Measurements from ENCODE around the gene ZNF500.

The ZNF500 gene

DNA sequence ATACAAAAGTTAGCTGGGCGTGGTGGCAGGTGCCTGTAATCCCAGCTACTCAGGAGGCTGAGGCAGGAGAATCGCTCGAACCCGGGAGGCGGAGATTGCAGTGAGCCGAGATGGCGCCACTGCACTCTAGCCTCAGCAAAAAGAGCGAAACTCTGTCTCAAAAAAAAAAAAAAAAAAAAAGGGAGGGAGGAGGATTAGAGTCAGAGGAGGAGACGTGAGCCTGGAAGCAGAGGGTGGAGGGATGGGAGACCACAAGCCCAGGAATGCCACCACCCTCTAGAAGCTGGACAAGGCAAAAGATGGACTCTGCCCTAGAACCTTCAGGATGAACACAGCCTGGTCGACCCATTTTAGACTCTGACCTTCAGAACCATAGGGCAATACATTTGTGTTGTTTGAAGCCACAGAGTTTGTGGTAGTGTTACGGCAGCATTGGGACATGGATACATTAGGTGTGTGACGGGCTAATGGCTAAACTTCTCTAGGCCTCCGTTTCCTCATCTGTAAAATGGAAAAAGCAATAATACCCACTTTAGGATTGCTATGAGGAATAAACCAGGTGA lies 26.1 kb upstream of the ZNF500 start:
- Histone ChIP-seq H3K18ac (ENCODE audit: low read length) (no peak overlapping the region), H2AFZ (ENCODE audit: insufficient read depth, low read length, poor library complexity) (no peak overlapping the region), H3K27me3 (ENCODE audit: insufficient read depth, low read length) (no peaks in the 10 kb centered on the region), H3K79me1 (ENCODE audit: low read length) (no peaks in the 10 kb centered on the region), H3K4ac (ENCODE audit: low read depth, low read length) (no peak overlapping the region), H2AK5ac (ENCODE audit: low read length) (no peak overlapping the region), H3K36me3 (ENCODE audit: control insufficient read depth in 1 of 2, insufficient read depth in 2 of 2, low read length in 2 of 2) (peaks cover 7% of the 10 kb centered on the region in 2 experiments), H3K4me1 (ENCODE audit: control insufficient read depth in 1 of 2, insufficient read depth in 2 of 2, low read length in 2 of 2) (no peaks in the 10 kb centered on the region), H3K4me3 (ENCODE audit: low read depth, low read length) (no peak overlapping the region), H4K91ac (ENCODE audit: low read depth, low read length) (no peak overlapping the region), H4K12ac (ENCODE audit: low read depth, low read length) (no peak overlapping the region), H2BK120ac (ENCODE audit: insufficient read depth, low read length, poor library complexity) (no peak overlapping the region), H2BK5ac (ENCODE audit: low read depth, low read length, poor library complexity) (no peak overlapping the region), H3K23ac (ENCODE audit: low read length) (no peak overlapping the region), H3K79me2 (ENCODE audit: control insufficient read depth, insufficient read depth, low read length, poor library complexity) (no peaks in the 10 kb centered on the region), H3K9me3 (ENCODE audit: insufficient read depth, low read depth, low read length) (no peaks in the 10 kb centered on the region), H3K4me2 (ENCODE audit: low read length) (no peak overlapping the region), H4K8ac (ENCODE audit: low read depth, low read length) (no peak overlapping the region), H2BK12ac (ENCODE audit: low read length) (no peak overlapping the region), H3K27ac (ENCODE audit: low read depth, low read length) (no peak overlapping the region), H3K9ac (ENCODE audit: low read length) (no peak overlapping the region), H3K14ac (ENCODE audit: low read length) (no peak overlapping the region)
- no peak for DNase-seq
- WGBS (ENCODE audit: extremely low coverage, insufficient coverage, insufficient read length) = no CpG with 5 or more reads among the region's 13 CpGs

DNA sequence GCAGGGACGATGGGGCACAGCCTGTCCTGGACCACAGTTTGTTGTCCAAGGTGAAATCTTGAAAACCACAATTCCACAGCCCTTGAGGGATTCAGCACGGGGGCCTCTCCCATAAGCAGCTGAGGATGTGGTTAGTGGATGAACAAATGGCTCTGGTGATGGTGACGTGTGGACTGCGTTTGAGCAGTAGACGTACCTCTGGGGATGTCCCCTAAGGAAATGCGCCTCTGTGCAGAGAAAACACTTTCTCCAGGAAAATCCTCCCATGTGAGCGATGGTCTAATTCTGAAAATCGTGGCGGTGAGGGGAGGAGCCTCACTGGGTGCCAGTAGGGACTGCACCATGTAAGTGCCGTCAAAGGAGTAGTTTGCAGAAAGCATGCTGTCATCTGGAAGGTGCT lies 23.9 kb upstream of the ZNF500 start:
- WGBS (ENCODE audit: extremely low coverage, insufficient coverage, insufficient read length) = no CpG with 5 or more reads among the region's 10 CpGs
- no peak overlapping the region for H3K4me2 ChIP-seq (ENCODE audit: low read length)

GRCh38 chr16:4790261-4790660 lies 23.3 kb upstream of the ZNF500 start:
- peak in 1 of 2 donors; percentile 60 for DNase-seq
- H2BK5ac ChIP-seq (ENCODE audit: low read depth, low read length, poor library complexity) = no peak overlapping the region
- H3K79me2 ChIP-seq (ENCODE audit: control insufficient read depth, insufficient read depth, low read length, poor library complexity) = no peaks in the 10 kb centered on the region
- no peak overlapping the region for H3K4ac ChIP-seq (ENCODE audit: low read depth, low read length)
- H3K14ac ChIP-seq (ENCODE audit: low read length) = no peak overlapping the region
- H2BK12ac ChIP-seq (ENCODE audit: low read length) = no peak overlapping the region
- H3K36me3 ChIP-seq (ENCODE audit: control insufficient read depth in 1 of 2, insufficient read depth in 2 of 2, low read length in 2 of 2) = no peaks in the 10 kb centered on the region
- no peak overlapping the region for H3K4me3 ChIP-seq (ENCODE audit: low read depth, low read length)
- H3K4me1 ChIP-seq (ENCODE audit: control insufficient read depth in 1 of 2, insufficient read depth in 2 of 2, low read length in 2 of 2) = no peaks in the 10 kb centered on the region
- WGBS (ENCODE audit: extremely low coverage, insufficient coverage, insufficient read length) = no CpG with 5 or more reads among the region's 10 CpGs
- no peak overlapping the region for H2AK5ac ChIP-seq (ENCODE audit: low read length)
- no peak overlapping the region for H3K23ac ChIP-seq (ENCODE audit: low read length)
- no peaks in the 10 kb centered on the region for H3K27me3 ChIP-seq (ENCODE audit: insufficient read depth, low read length)
- no peak overlapping the region for H4K8ac ChIP-seq (ENCODE audit: low read depth, low read length)
- H2BK120ac ChIP-seq (ENCODE audit: insufficient read depth, low read length, poor library complexity) = no peak overlapping the region
- no peak overlapping the region for H4K91ac ChIP-seq (ENCODE audit: low read depth, low read length)
- no peak overlapping the region for H3K4me2 ChIP-seq (ENCODE audit: low read length)
- H4K12ac ChIP-seq (ENCODE audit: low read depth, low read length) = no peak overlapping the region
- H3K18ac ChIP-seq (ENCODE audit: low read length) = no peak overlapping the region
- H3K79me1 ChIP-seq (ENCODE audit: low read length) = no peaks in the 10 kb centered on the region
- no peaks in the 10 kb centered on the region for H3K9me3 ChIP-seq (ENCODE audit: insufficient read depth, low read depth, low read length)
- H2AFZ ChIP-seq (ENCODE audit: insufficient read depth, low read length, poor library complexity) = no peak overlapping the region
- no peak overlapping the region for H3K27ac ChIP-seq (ENCODE audit: low read depth, low read length)
- no peak overlapping the region for H3K9ac ChIP-seq (ENCODE audit: low read length)

More for the DNA sequence above, 23.9 kb upstream of the ZNF500 start:
- Histone ChIP-seq H3K79me2 (ENCODE audit: control insufficient read depth, insufficient read depth, low read length, poor library complexity) (no peaks in the 10 kb centered on the region), H3K4me3 (ENCODE audit: low read depth, low read length) (no peak overlapping the region), H2BK5ac (ENCODE audit: low read depth, low read length, poor library complexity) (no peak overlapping the region), H3K9ac (ENCODE audit: low read length) (peak overlapping the region; percentile 28), H3K27ac (ENCODE audit: low read depth, low read length) (no peak overlapping the region), H3K27me3 (ENCODE audit: insufficient read depth, low read length) (no peaks in the 10 kb centered on the region), H2BK120ac (ENCODE audit: insufficient read depth, low read length, poor library complexity) (no peak overlapping the region), H2BK12ac (ENCODE audit: low read length) (no peak overlapping the region), H3K9me3 (ENCODE audit: insufficient read depth, low read depth, low read length) (no peaks in the 10 kb centered on the region), H3K23ac (ENCODE audit: low read length) (no peak overlapping the region), H3K79me1 (ENCODE audit: low read length) (no peaks in the 10 kb centered on the region), H2AFZ (ENCODE audit: insufficient read depth, low read length, poor library complexity) (no peak overlapping the region), H3K4me1 (ENCODE audit: control insufficient read depth in 1 of 2, insufficient read depth in 2 of 2, low read length in 2 of 2) (no peaks in the 10 kb centered on the region), H4K12ac (ENCODE audit: low read depth, low read length) (no peak overlapping the region), H3K36me3 (ENCODE audit: control insufficient read depth in 1 of 2, insufficient read depth in 2 of 2, low read length in 2 of 2) (peaks cover 0 to under 1% of the 10 kb centered on the region in 2 experiments), H2AK5ac (ENCODE audit: low read length) (no peak overlapping the region), H3K18ac (ENCODE audit: low read length) (no peak overlapping the region), H3K14ac (ENCODE audit: low read length) (no peak overlapping the region), H4K8ac (ENCODE audit: low read depth, low read length) (no peak overlapping the region), H3K4ac (ENCODE audit: low read depth, low read length) (no peak overlapping the region), H4K91ac (ENCODE audit: low read depth, low read length) (no peak overlapping the region)
- DNase-seq = no peak

DNA sequence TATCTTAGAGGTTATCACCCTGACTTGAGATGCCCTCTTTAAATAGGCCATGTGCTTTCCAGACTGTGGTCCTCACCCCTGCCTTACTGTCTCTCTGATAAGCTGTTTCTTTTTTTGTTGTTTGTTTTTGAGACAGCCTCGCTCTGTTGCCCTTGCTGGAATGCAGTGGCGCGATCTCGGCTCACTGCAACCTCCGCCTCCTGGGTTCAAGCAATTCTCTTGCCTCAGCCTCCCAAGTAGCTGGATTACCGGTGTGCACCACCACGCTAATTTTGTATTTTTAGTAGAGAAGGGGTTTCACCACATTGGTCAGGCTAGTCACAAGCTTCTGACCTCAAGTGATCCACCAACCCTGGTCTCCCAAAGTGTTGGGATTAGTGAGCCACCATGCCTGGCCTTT lies 21.9 kb upstream of the ZNF500 start:
- Histone ChIP-seq H3K4me2 (ENCODE audit: low read length) (no peak overlapping the region), H2AK5ac (ENCODE audit: low read length) (no peak overlapping the region)
- WGBS (ENCODE audit: extremely low coverage, insufficient coverage, insufficient read length) = no CpG with 5 or more reads among the region's 7 CpGs

More for the DNA sequence above, 21.9 kb upstream of the ZNF500 start:
- H3K18ac ChIP-seq (ENCODE audit: low read length) = no peak overlapping the region
- H3K9me3 ChIP-seq (ENCODE audit: insufficient read depth, low read depth, low read length) = no peaks in the 10 kb centered on the region
- no peak overlapping the region for H3K4me3 ChIP-seq (ENCODE audit: low read depth, low read length)
- no peak overlapping the region for H3K27ac ChIP-seq (ENCODE audit: low read depth, low read length)
- H3K27me3 ChIP-seq (ENCODE audit: insufficient read depth, low read length) = no peaks in the 10 kb centered on the region
- H2BK120ac ChIP-seq (ENCODE audit: insufficient read depth, low read length, poor library complexity) = no peak overlapping the region
- H3K79me2 ChIP-seq (ENCODE audit: control insufficient read depth, insufficient read depth, low read length, poor library complexity) = no peaks in the 10 kb centered on the region
- no peak for DNase-seq
- H4K12ac ChIP-seq (ENCODE audit: low read depth, low read length) = no peak overlapping the region
- H2BK5ac ChIP-seq (ENCODE audit: low read depth, low read length, poor library complexity) = no peak overlapping the region
- no peak overlapping the region for H4K8ac ChIP-seq (ENCODE audit: low read depth, low read length)
- H3K14ac ChIP-seq (ENCODE audit: low read length) = no peak overlapping the region
- H3K23ac ChIP-seq (ENCODE audit: low read length) = no peak overlapping the region
- H3K36me3 ChIP-seq (ENCODE audit: control insufficient read depth in 1 of 2, insufficient read depth in 2 of 2, low read length in 2 of 2) = no peaks in the 10 kb centered on the region
- no peak overlapping the region for H2BK12ac ChIP-seq (ENCODE audit: low read length)
- H3K4ac ChIP-seq (ENCODE audit: low read depth, low read length) = no peak overlapping the region
- H3K4me1 ChIP-seq (ENCODE audit: control insufficient read depth in 1 of 2, insufficient read depth in 2 of 2, low read length in 2 of 2) = no peaks in the 10 kb centered on the region
- no peaks in the 10 kb centered on the region for H3K79me1 ChIP-seq (ENCODE audit: low read length)
- no peak overlapping the region for H3K9ac ChIP-seq (ENCODE audit: low read length)
- no peak overlapping the region for H4K91ac ChIP-seq (ENCODE audit: low read depth, low read length)
- no peak overlapping the region for H2AFZ ChIP-seq (ENCODE audit: insufficient read depth, low read length, poor library complexity)

Measured in trophoblast cell (in vitro differentiated cells and primary cell).